Calu3 (cell line): ENCODE results near the gene ACTN1. TPM values are rescaled to one million over a fixed set of nuclear protein-coding genes. Genes with fewer than 3 reads are reported as not detected.

Experiments
- BruUV-seq: library from RNA; stranded (reverse); fragments of 400-500 nt; replicated peaks from 2 replicates; lab custom pipeline; 2021; lab: Mats Ljungman, UMichigan
- CTCF ChIA-PET: fragments of 300-600 bp; sonication (Branson Sonifier 250); formaldehyde crosslinking; loops from one replicate; lab custom pipeline; 2022; ENCODE audit warnings: antibody characterized with exemption; lab: Charles Lee
- DNase-seq: peaks from one replicate; pipeline ENCODE4 v3.0.0; 2022
- H3K27ac Mint-ChIP-seq: one replicate; pipeline ENCODE4 v1.8.0; 2022; ENCODE audit warnings: mixed read lengths; ENCODE audit not compliant: unreplicated experiment
- H3K27me3 Mint-ChIP-seq: one replicate; pipeline ENCODE4 v1.8.0; 2022; ENCODE audit warnings: mixed read lengths; ENCODE audit not compliant: unreplicated experiment
- H3K36me3 Mint-ChIP-seq: one replicate; pipeline ENCODE4 v1.8.0; 2022; ENCODE audit warnings: mild to moderate bottlenecking, moderate library complexity, mixed read lengths; ENCODE audit not compliant: insufficient read depth, unreplicated experiment
- H3K4me1 Mint-ChIP-seq: one replicate; pipeline ENCODE4 v1.8.0; 2022; ENCODE audit warnings: mild to moderate bottlenecking, low read depth, mixed read lengths; ENCODE audit not compliant: unreplicated experiment
- H3K4me3 Mint-ChIP-seq: one replicate; pipeline ENCODE4 v1.8.0; 2022; ENCODE audit warnings: mild to moderate bottlenecking, low read depth, moderate library complexity, mixed read lengths; ENCODE audit not compliant: unreplicated experiment
- H3K9me3 Mint-ChIP-seq: one replicate; pipeline ENCODE4 v1.8.0; 2022; ENCODE audit warnings: low read depth, mixed read lengths; ENCODE audit not compliant: unreplicated experiment
- intact Hi-C: fragments of 100-400 bp; cut with micrococcal nuclease; formaldehyde crosslinking; loops from one replicate; pipeline ENCODE4 v1.10.0; 2022; ENCODE audit not compliant: unreplicated experiment
- total RNA-seq: library from RNA; stranded (reverse); gene quantifications from 2 replicates; pipeline ENCODE4 v1.2.3, GENCODE V29; 2022
- TF ChIP-seq, protein P1 (sequence below): fragments of 200-600 bp; IDR thresholded peaks from one replicate; pipeline ENCODE4 v1.8.0; 2022; ENCODE audit warnings: antibody characterized with exemption; ENCODE audit not compliant: unreplicated experiment

ACTN1 gene
- total RNA-seq, 1 experiment from 2014 or later, result 326 TPM

DNA sequence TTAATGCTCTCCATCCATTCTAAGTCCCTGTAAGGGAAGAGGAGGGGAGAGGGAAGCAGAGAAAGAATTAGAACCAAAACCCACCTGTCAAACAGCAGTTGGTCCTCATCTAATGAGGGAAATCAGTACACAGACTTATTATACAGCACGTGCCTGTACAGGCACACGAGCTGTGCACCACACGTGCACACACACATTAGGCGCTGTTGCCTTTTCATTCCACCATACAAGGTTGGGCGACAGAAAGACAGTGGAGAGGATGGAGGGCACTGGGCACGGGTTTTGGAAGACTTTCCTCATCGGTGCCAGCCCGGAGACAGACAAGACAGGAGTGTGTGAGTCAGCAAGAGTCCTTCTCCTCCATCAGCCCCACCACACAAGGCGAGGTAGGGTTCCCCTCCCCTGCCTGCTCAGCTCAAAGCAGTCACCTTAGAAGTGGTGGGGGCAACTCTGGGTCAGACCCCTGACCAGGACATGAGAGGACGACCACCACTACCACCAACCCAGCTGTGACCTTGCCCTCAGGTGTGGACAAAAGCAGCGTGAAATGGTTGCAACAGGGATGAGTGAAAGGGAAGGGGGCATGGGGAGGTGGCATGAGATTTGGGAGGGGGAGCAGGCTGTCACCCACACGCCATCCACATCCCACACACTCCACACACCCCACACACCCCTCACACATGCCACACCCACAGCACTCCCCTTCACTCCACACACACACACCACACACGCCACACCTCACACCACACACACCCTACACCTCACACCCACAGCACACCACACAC is 80.7 kb downstream of the ACTN1 start:
- DNase-seq, result no peak
- H3K27ac Mint-ChIP-seq, result peak overlapping the region; percentile 15
- H3K36me3 Mint-ChIP-seq, result peaks cover 60% of the 10 kb centered on the region
- intact Hi-C loops, result no loop called here
- TF ChIP-seq, protein P1, sequence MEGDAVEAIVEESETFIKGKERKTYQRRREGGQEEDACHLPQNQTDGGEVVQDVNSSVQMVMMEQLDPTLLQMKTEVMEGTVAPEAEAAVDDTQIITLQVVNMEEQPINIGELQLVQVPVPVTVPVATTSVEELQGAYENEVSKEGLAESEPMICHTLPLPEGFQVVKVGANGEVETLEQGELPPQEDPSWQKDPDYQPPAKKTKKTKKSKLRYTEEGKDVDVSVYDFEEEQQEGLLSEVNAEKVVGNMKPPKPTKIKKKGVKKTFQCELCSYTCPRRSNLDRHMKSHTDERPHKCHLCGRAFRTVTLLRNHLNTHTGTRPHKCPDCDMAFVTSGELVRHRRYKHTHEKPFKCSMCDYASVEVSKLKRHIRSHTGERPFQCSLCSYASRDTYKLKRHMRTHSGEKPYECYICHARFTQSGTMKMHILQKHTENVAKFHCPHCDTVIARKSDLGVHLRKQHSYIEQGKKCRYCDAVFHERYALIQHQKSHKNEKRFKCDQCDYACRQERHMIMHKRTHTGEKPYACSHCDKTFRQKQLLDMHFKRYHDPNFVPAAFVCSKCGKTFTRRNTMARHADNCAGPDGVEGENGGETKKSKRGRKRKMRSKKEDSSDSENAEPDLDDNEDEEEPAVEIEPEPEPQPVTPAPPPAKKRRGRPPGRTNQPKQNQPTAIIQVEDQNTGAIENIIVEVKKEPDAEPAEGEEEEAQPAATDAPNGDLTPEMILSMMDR, result no peak
- BruUV-seq, result no TSS peak
- CTCF ChIA-PET, result interaction anchor here (0.6 kb wide), 1 partner anchor 12 kb away, joined by 4 read pairs; no protein-coding TSS in a partner anchor
- H3K4me3 Mint-ChIP-seq, result no peak overlapping the region
- H3K4me1 Mint-ChIP-seq, result no peaks in the 10 kb centered on the region
- H3K9me3 Mint-ChIP-seq, result no peaks in the 10 kb centered on the region
- no peaks in the 10 kb centered on the region for H3K27me3 Mint-ChIP-seq

DNA sequence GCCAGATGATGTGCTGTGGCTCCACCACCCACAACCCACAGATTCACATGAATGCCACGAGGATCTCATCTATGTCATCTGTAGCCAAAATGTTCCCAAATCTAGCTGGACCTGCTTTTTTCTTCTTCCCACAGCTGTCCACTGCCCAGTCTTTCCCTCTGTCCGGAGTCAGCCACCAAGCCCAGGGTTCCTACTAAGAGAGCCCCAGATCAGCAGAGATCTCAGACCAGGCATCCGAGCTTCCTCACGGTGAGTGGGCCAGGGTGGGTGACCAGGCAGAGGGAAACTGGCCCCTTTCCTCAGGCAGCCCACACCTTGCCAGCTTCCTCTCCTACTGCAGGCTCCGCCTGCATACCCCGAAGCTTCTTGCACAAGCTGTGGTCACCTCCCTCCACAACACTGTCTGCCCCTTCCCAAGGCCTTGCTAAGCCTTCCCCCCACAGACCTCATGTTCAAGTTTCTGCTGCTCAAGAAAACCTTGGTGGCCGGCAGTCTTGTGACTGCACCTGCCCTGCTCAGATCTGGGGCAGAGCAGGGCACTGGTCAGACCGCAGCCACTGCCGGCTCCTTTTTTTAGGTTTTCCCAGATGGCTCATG is 81.4 kb downstream of the ACTN1 start:
- TF ChIP-seq, protein P1, result no peak
- CTCF ChIA-PET, result interaction anchor here (0.6 kb wide), 2 partner anchors 11 to 204 kb away, joined by 3 to 4 read pairs; no protein-coding TSS in a partner anchor
- intact Hi-C loops, result no loop called here
- Mint-ChIP-seq H3K9me3 (no peaks in the 10 kb centered on the region), H3K4me1 (no peaks in the 10 kb centered on the region), H3K27ac (no peak overlapping the region), H3K4me3 (no peak overlapping the region), H3K36me3 (peaks cover 53% of the 10 kb centered on the region), H3K27me3 (no peaks in the 10 kb centered on the region)
- BruUV-seq, result no TSS peak
- no peak for DNase-seq

DNA sequence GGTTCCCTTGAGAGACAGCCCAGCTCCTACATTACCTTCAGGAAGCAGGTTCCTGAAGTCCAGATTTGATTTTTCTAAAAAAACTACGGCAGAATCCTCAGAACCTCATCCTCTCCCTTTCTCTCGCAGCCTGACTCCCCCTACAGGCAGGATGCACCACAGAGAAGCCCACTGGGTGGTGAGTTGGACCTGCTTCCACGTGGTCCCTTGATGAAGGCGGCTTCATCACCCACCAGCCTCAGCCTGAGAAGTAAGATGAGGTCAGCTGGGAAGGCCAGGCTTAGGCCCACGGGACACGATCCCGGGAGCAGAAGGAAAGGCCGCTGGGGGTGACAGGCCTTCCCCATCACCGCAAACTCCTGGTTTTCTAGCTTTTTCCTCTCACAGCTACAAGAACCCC is 83.0 kb downstream of the ACTN1 start:
- CTCF ChIA-PET, result no interaction called here
- intact Hi-C loops, result no loop called here
- peaks cover 60% of the 10 kb centered on the region for H3K36me3 Mint-ChIP-seq
- no peak for DNase-seq
- no peaks in the 10 kb centered on the region for H3K9me3 Mint-ChIP-seq
- no peaks in the 10 kb centered on the region for H3K27me3 Mint-ChIP-seq
- TF ChIP-seq, protein P1, result no peak
- H3K27ac Mint-ChIP-seq, result no peak overlapping the region
- BruUV-seq, result no TSS peak
- no peaks in the 10 kb centered on the region for H3K4me1 Mint-ChIP-seq
- no peak overlapping the region for H3K4me3 Mint-ChIP-seq

DNA sequence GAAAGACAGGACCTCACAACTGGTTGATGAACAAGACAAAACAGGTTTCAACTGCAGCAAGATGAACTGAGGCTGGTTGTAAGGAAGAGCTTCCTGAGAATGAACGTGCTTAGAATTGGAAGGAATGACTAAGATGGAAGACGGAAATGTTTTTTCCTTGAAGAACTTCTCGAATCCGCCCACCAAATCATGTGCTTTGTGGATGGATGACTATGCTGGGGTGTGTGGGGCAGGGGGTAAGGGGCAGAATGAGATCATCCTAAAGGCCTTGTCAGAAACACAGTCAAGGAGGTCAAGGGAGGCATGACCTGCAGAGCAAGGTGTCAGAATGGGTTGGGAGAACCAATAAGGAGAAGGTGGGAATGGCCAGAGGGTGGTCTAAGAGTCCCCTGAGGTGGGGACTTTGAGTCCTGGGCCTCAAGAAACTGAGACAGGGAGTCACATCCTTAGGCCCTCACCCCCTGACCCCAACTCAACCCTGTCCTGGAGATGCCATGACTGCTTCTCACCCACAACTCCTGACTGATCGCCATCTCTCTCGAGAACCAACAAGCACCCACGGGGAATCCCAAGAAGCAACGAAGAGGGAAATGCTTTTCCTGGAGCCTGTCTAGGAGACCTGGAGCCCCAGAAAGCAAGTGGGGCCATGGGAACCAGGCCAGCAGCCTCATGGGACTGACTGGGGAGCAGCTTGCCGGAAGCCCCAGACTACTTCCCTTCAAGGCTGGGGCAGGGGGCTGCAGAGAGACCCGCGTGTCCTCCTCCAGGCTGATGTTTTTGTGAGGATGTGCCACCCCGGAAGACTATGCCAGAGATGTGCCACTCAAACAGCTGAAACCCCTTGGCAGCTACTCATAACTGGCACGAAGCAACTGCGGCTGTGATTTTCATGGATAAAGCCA is 84.0 kb downstream of the ACTN1 start:
- TF ChIP-seq, protein P1, result no peak
- Mint-ChIP-seq H3K27me3 (no peaks in the 10 kb centered on the region), H3K4me1 (no peaks in the 10 kb centered on the region), H3K27ac (peak overlapping the region; percentile 2), H3K4me3 (no peak overlapping the region), H3K9me3 (no peaks in the 10 kb centered on the region), H3K36me3 (peaks cover 60% of the 10 kb centered on the region)
- intact Hi-C loops, result no loop called here
- no peak for DNase-seq
- no TSS peak for BruUV-seq
- CTCF ChIA-PET, result interaction anchor here (0.6 kb wide), 1 partner anchor 10 kb away, joined by 4 read pairs; no protein-coding TSS in a partner anchor
